G401.6 (cell line): ENCODE results near the gene DHRS1.
"Not testable (repeated sequence)": the region's sequence is repeated elsewhere in the genome, so short reads cannot be mapped to it uniquely, and the experiment has no call there.

ENCODE experiments used
- FAIRE-seq: peaks from 2 replicates; lab custom pipeline; 2012; peaks lifted over from hg19 to GRCh38; lab: Jason Lieb, UNC

The DHRS1 gene

DNA sequence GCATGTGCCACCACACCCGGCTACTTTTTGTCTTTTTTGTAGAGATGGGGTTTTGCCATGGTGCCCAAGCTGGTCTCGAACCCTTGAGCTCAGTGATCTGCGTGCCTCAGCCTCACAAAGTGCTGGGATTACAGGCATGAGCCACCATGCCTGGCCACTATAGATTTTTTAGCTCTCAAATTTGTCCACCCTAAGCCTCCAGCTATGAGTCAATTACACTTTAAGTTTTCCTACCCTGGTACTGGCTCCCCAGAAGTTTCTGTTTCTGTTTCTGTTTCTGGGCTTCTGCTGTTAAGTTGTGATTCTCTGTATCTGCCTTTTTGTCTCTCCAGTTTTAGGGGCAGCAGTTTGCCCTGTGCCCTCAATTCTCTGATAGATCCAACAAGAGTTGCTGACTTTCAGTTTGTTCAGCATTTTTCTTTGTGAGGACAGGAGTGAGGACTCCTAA is 52.8 kb downstream of the DHRS1 start:
- no peak for FAIRE-seq

DNA sequence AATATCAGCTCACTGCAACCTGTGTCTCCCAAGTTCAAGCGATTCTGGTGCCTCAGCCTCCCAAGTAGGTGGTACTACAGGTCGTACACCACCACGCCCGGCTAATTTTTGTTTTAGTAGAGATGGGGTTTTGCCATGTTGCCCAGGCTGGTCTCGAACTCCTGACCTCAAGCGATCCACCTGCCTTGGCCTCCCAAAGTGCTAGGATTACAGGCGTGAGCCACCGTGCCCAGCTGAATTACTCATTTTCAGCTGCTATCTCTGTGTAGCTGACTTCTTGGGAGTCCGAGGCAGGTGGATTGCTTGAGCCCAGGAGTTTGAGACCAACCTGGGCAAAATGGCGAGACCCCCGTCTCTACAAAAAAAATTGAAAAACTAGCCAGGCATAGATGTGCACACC is 54.2 kb downstream of the DHRS1 start:
- FAIRE-seq: not testable (repeated sequence)

DNA sequence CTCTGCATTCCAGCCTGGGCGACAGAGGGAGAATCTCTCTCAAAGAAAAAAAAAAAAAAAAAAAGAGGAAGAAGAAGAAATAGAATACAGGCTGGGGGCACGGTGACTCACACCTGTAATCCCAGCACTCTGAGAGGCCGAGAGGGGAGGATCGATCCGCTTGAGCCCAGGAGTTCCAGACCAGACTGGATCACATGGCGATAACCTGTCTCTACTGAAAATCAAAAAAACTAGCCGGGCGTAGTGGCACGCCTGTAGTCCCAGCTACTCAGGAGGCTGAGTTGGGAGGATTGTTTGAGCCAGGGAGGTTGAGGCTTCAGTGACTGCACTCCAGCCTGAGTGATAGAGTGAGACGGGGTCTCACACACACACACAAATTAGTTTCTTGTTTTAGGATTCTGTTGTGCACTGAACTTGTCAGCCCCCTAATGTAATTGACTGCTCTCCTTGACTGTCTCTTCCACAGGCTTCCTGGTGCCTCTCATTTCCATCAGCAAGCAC is 56.2 kb downstream of the DHRS1 start:
- FAIRE-seq: no peak

DNA sequence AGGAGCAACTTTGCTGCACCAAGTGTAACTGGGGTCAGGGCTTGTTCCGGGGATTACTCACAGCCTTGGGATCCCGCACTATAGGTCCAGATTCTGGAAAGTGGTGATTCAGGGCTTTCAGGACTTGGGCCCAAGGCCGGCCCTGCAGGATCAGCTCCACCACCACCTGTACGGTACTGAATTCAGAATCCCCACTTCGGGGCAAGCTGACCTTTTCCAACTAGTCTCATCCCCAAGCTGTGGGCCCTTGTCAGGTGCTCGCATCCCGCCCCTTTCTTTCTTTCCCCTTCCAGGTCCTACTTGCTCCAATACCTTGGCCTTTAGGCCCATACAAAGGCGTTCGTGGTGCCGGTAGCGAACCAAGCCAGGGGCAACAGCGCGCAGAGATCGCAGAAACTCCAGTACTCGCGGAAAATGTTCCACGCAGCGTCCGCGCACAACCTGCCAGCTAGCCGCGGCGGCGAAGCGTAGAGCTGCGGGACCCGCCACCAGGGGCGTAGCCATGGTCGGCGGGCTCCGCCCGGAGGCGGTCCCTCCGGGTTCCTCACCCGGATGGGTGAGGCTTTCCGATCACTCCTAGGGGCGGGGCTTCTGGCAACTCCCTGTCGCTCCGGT is 57.6 kb downstream of the DHRS1 start:
- no peak for FAIRE-seq
